ENCODE data around the gene LGSN. TPM values are rescaled to one million over a fixed set of nuclear protein-coding genes. Genes with fewer than 3 reads are reported as not detected.
"Not testable (repeated sequence)": the region's sequence is repeated elsewhere in the genome, so short reads cannot be mapped to it uniquely, and the experiment has no call there.

LGSN gene
- total RNA-seq, result not detected
- long read RNA-seq, result 0 reads

GRCh38 chr6:63319939-63320338 lies at the start of gene LGSN:
TSS of gene LGSN (minus strand) at chr6:63319983. CDS start at chr6:63319943, 40 bp downstream.
- ATAC-seq (ENCODE audit: poor library complexity), result no peak
- no peak for DNase-seq
- intact Hi-C loops (cut with DNase I), result no loop called here

- no peak for DNase-seq
- no peak for ATAC-seq (ENCODE audit: poor library complexity)
- intact Hi-C loops (cut with DNase I), result no loop called here
These were observed 48.6 kb upstream of the LGSN start for GRCh38 chr6:63368347-63368746.

- ATAC-seq (ENCODE audit: poor library complexity); DNase-seq; intact Hi-C loops (cut with DNase I): not testable (repeated sequence)
These were observed 42.8 kb upstream of the LGSN start for GRCh38 chr6:63362500-63363120.

- DNase-seq; intact Hi-C loops (cut with DNase I); ATAC-seq (ENCODE audit: poor library complexity): not testable (repeated sequence)
These were observed 37.6 kb upstream of the LGSN start for GRCh38 chr6:63357384-63357783.

- intact Hi-C loops (cut with DNase I), result no loop called here
- no peak for ATAC-seq (ENCODE audit: poor library complexity)
- no peak for DNase-seq
These were observed 35.8 kb upstream of the LGSN start for GRCh38 chr6:63355632-63356031.

- DNase-seq (no peak), ATAC-seq (ENCODE audit: poor library complexity) (no peak)
- intact Hi-C loops (cut with DNase I), result loop anchor here (5.0 kb wide), 1 partner anchor 414 kb away; no protein-coding TSS in a partner anchor
These were observed 33.5 kb upstream of the LGSN start for GRCh38 chr6:63353286-63353630.

GRCh38 chr6:63352544-63353285 lies 32.9 kb upstream of the LGSN start:
- intact Hi-C loops (cut with DNase I), result loop anchor here (5.0 kb wide), 1 partner anchor 415 kb away; no protein-coding TSS in a partner anchor
- DNase-seq (no peak), ATAC-seq (ENCODE audit: poor library complexity) (peak; percentile 94)

- ATAC-seq (ENCODE audit: poor library complexity) (peak; percentile 58), DNase-seq (no peak)
- intact Hi-C loops (cut with DNase I), result loop anchor here (5.0 kb wide), 1 partner anchor 415 kb away; no protein-coding TSS in a partner anchor
These were observed 32.3 kb upstream of the LGSN start for GRCh38 chr6:63352069-63352543.

- no peak for ATAC-seq (ENCODE audit: poor library complexity)
These were observed 29.6 kb upstream of the LGSN start for GRCh38 chr6:63349401-63349800.

GRCh38 chr6:63348836-63349235 lies 29.1 kb upstream of the LGSN start:
- DNase-seq (no peak), ATAC-seq (ENCODE audit: poor library complexity) (no peak)
- intact Hi-C loops (cut with DNase I), result no loop called here

More at GRCh38 chr6:63349401-63349800, 29.6 kb upstream of the LGSN start:
- DNase-seq, result no peak
- intact Hi-C loops (cut with DNase I), result no loop called here

- ATAC-seq (ENCODE audit: poor library complexity), result no peak
- DNase-seq, result no peak
- intact Hi-C loops (cut with DNase I), result no loop called here
These were observed 27.8 kb upstream of the LGSN start for GRCh38 chr6:63347599-63347998.

GRCh38 chr6:63346217-63346835 lies 26.5 kb upstream of the LGSN start:
- ATAC-seq (ENCODE audit: poor library complexity) (no peak), DNase-seq (no peak)
- intact Hi-C loops (cut with DNase I), result no loop called here

GRCh38 chr6:63340351-63340750 lies 20.6 kb upstream of the LGSN start:
- no peak for DNase-seq
- no peak for ATAC-seq (ENCODE audit: poor library complexity)
- intact Hi-C loops (cut with DNase I), result no loop called here

GRCh38 chr6:63334652-63335051 lies 14.9 kb upstream of the LGSN start:
- ATAC-seq (ENCODE audit: poor library complexity); DNase-seq; intact Hi-C loops (cut with DNase I): not testable (repeated sequence)

- intact Hi-C loops (cut with DNase I), result no loop called here
- ATAC-seq (ENCODE audit: poor library complexity) (no peak), DNase-seq (no peak)
These were observed 13.7 kb upstream of the LGSN start for GRCh38 chr6:63333440-63333839.

GRCh38 chr6:63326630-63327029 lies 6.8 kb upstream of the LGSN start:
- ATAC-seq (ENCODE audit: poor library complexity); intact Hi-C loops (cut with DNase I); DNase-seq: not testable (repeated sequence)

- ATAC-seq (ENCODE audit: poor library complexity) (no peak), DNase-seq (no peak)
- intact Hi-C loops (cut with DNase I), result no loop called here
These were observed 3.2 kb upstream of the LGSN start for GRCh38 chr6:63322981-63323380.

- no peak for ATAC-seq (ENCODE audit: poor library complexity)
- intact Hi-C loops (cut with DNase I), result no loop called here
- no peak for DNase-seq
These were observed 2.0 kb upstream of the LGSN start for GRCh38 chr6:63321821-63322220.

GRCh38 chr6:63317641-63318040 lies 2.1 kb downstream of the LGSN start:
- intact Hi-C loops (cut with DNase I), result no loop called here

GRCh38 chr6:63316113-63316512 lies 3.7 kb downstream of the LGSN start:
- no peak for DNase-seq
- intact Hi-C loops (cut with DNase I), result no loop called here
- no peak for ATAC-seq (ENCODE audit: poor library complexity)

More at GRCh38 chr6:63317641-63318040, 2.1 kb downstream of the LGSN start:
- no peak for DNase-seq
- ATAC-seq (ENCODE audit: poor library complexity), result no peak

All from Right ventricle myocardium superior (tissue), 1 donor.